K562 (cell line): ENCODE results near the gene BAHD1. TPM values are rescaled to one million over a fixed set of nuclear protein-coding genes. Genes with fewer than 3 reads are reported as not detected.

Source experiments
- EGR1 ChIP-seq: fragments of 450-650 bp; conservative IDR thresholded peaks from 2 replicates; pipeline ENCODE4 v1.6.1; 2017; ENCODE audit warnings: mild to moderate bottlenecking
- FOXA3 ChIP-seq, 2 experiments: fragments of 450-650 bp in 1 of 2; sonication (generic) in 1 of 2; formaldehyde crosslinking; IDR thresholded peaks in 1 of 2; conservative IDR thresholded peaks in 1 of 2; 2 replicates each; pipeline versions ENCODE4 v1.4.0 to v1.8.0; 2020 to 2022; ENCODE audit warnings: mild to moderate bottlenecking in 2 of 2, missing genetic modification reagents in 1 of 2
- GABPB1 ChIP-seq: sonication (generic); formaldehyde crosslinking; IDR thresholded peaks from 2 replicates; pipeline ENCODE4 v1.8.0; 2022; ENCODE audit warnings: mild to moderate bottlenecking, missing genetic modification reagents
- MAFF ChIP-seq: IDR thresholded peaks from 2 replicates; pipeline ENCODE4 v1.6.1; 2012; ENCODE audit warnings: low read length, improper control_type of control experiment
- MAFG ChIP-seq: fragments of 450-650 bp; conservative IDR thresholded peaks from 2 replicates; pipeline ENCODE4 v1.6.1; 2016; ENCODE audit warnings: missing genetic modification characterization, missing compliant biosample characterization
- MCM3 ChIP-seq: fragments of 450-650 bp; IDR thresholded peaks from 2 replicates; pipeline ENCODE4 v1.6.1; 2016
- MTA3 ChIP-seq: fragments of 450-650 bp; formaldehyde crosslinking; IDR thresholded peaks from 2 replicates; pipeline ENCODE4 v1.6.1; 2017; ENCODE audit warnings: mild to moderate bottlenecking, borderline replicate concordance
- NR3C1 ChIP-seq: sonication (generic); formaldehyde crosslinking; IDR thresholded peaks from 2 replicates; pipeline ENCODE4 v1.8.1; 2022; ENCODE audit warnings: missing genetic modification reagents
- RUNX1 ChIP-seq: sonication (generic); IDR thresholded peaks from 2 replicates; pipeline ENCODE4 v1.6.1; 2016; ENCODE audit warnings: antibody characterized with exemption, low read depth
- TAF15 ChIP-seq: fragments of 200-400 bp; formaldehyde crosslinking; IDR thresholded peaks from 2 replicates; pipeline ENCODE4 v1.6.1; 2017; ENCODE audit warnings: mild to moderate bottlenecking, low read depth, low read length, moderate library complexity
- TCFL5 ChIP-seq: fragments of 250-450 bp; sonication (Bioruptor Pico); conservative IDR thresholded peaks from 2 replicates; pipeline ENCODE4 v1.6.1; 2021; ENCODE audit warnings: mild to moderate bottlenecking, moderate library complexity, matching md5 sums
- TGIF2 ChIP-seq: sonication (generic); formaldehyde crosslinking; IDR thresholded peaks from 2 replicates; pipeline ENCODE4 v1.8.1; 2022; ENCODE audit warnings: mild to moderate bottlenecking, missing genetic modification reagents, moderate library complexity
- ZNF436 ChIP-seq: fragments of 250-450, 450-650 bp; sonication (Bioruptor Pico); formaldehyde crosslinking; IDR thresholded peaks from 2 replicates; pipeline ENCODE4 v1.7.0; 2020; ENCODE audit warnings: mild to moderate bottlenecking
- ZNF699 ChIP-seq: fragments of 250-450 bp; sonication (Bioruptor Pico); IDR thresholded peaks from 2 replicates; pipeline ENCODE4 v1.8.0; 2021; ENCODE audit warnings: mild to moderate bottlenecking, moderate library complexity; ENCODE audit not compliant: insufficient replicate concordance
- polyA plus RNA-seq, 8 experiments: library from polyadenylated mRNA; depleted of rRNA in 4 of 8; stranded (reverse) in 5 of 8; unstranded in 3 of 8; fragments of >200 nt; fragmentation: Nextera tagmentation in 2 of 8; fragmentation: Illumina TruSeq in 1 of 8; extraction: Ambion mirVana in 2 of 8; extraction: Trizol in 1 of 8; gene quantifications; 2 replicates each; pipeline versions ENCODE4 v1.2.1 to v1.2.3, GENCODE V29; 2011 to 2014; ENCODE audit warnings: inconsistent platforms in 1 of 8, missing spikeins in 1 of 8
- total RNA-seq, 7 experiments: library from RNA; depleted of rRNA in 6 of 7; stranded (reverse); fragments of >200 nt in 6 of 7; fragmentation: Illumina TruSeq in 2 of 7; extraction: Trizol in 2 of 7; gene quantifications; 2 replicates each; pipeline versions ENCODE4 v1.2.1 to v1.2.3, GENCODE V29; 2011 to 2021; ENCODE audit warnings: low replicate concordance in 1 of 7
- TF ChIP-seq, protein P1 (sequence below): IDR thresholded peaks from 2 replicates; pipeline ENCODE4 v1.6.1; 2012; ENCODE audit warnings: low read depth, low read length, improper control_type of control experiment, borderline replicate concordance
- TF ChIP-seq, protein P2 (sequence below): fragments of 450-650 bp; formaldehyde crosslinking; IDR thresholded peaks from 2 replicates; pipeline ENCODE4 v1.4.0; 2020; ENCODE audit warnings: mild to moderate bottlenecking
- TF ChIP-seq, protein P3 (sequence below): fragments of 450-650 bp; IDR thresholded peaks from 2 replicates; pipeline ENCODE4 v1.6.1; 2017; ENCODE audit warnings: antibody characterized with exemption, mild to moderate bottlenecking
- TF ChIP-seq, protein P4 (sequence below): fragments of 250-450 bp; sonication (Bioruptor Pico); IDR thresholded peaks from 2 replicates; pipeline ENCODE4 v1.4.0; 2020; ENCODE audit warnings: borderline replicate concordance

Gene BAHD1
- total and polyA plus RNA-seq, 9 of the 15 experiments (the other 6 are each of a cell fraction or from before 2014, with no cell fraction given), result 0.55 to 38.5 (median 11.5) TPM

DNA sequence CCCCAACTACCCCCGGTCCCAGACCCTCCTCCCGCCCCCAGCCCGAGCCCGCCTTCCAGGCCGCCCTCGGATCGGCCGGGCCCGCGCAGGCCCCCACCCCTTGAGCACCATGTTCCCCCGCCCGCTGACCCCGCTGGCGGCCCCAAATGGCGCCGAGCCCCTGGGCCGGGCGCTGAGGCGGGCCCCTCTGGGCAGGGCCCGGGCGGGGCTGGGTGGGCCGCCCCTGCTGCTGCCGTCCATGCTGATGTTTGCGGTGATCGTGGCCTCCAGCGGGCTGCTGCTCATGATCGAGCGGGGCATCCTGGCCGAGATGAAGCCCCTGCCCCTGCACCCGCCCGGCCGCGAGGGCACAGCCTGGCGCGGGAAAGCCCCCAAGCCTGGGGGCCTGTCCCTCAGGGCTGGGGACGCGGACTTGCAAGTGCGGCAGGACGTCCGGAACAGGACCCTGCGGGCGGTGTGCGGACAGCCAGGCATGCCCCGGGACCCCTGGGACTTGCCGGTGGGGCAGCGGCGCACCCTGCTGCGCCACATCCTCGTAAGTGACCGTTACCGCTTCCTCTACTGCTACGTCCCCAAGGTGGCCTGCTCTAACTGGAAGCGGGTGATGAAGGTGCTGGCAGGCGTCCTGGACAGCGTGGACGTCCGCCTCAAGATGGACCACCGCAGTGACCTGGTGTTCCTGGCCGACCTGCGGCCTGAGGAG is 30.5 kb downstream of the BAHD1 start (continued):
- TF ChIP-seq, protein P1, sequence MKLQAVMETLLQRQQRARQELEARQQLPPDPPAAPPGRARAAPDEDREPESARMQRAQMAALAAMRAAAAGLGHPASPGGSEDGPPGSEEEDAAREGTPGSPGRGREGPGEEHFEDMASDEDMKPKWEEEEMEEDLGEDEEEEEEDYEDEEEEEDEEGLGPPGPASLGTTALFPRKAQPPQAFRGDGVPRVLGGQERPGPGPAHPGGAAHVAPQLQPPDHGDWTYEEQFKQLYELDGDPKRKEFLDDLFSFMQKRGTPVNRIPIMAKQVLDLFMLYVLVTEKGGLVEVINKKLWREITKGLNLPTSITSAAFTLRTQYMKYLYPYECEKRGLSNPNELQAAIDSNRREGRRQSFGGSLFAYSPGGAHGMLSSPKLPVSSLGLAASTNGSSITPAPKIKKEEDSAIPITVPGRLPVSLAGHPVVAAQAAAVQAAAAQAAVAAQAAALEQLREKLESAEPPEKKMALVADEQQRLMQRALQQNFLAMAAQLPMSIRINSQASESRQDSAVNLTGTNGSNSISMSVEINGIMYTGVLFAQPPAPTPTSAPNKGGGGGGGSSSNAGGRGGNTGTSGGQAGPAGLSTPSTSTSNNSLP, result no peak
- TF ChIP-seq TCFL5 (CRISPR knock-in tag), result no peak
- TF ChIP-seq, protein P2, sequence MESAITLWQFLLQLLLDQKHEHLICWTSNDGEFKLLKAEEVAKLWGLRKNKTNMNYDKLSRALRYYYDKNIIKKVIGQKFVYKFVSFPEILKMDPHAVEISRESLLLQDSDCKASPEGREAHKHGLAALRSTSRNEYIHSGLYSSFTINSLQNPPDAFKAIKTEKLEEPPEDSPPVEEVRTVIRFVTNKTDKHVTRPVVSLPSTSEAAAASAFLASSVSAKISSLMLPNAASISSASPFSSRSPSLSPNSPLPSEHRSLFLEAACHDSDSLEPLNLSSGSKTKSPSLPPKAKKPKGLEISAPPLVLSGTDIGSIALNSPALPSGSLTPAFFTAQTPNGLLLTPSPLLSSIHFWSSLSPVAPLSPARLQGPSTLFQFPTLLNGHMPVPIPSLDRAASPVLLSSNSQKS, result no peak
- TF ChIP-seq ZNF436 (CRISPR knock-in tag), result no peak
- TF ChIP-seq RUNX1, result no peak
- no peak for TF ChIP-seq NR3C1 (CRISPR knock-in tag)
- no peak for TF ChIP-seq EGR1
- no peak for TF ChIP-seq MCM3
- TF ChIP-seq, protein P3, sequence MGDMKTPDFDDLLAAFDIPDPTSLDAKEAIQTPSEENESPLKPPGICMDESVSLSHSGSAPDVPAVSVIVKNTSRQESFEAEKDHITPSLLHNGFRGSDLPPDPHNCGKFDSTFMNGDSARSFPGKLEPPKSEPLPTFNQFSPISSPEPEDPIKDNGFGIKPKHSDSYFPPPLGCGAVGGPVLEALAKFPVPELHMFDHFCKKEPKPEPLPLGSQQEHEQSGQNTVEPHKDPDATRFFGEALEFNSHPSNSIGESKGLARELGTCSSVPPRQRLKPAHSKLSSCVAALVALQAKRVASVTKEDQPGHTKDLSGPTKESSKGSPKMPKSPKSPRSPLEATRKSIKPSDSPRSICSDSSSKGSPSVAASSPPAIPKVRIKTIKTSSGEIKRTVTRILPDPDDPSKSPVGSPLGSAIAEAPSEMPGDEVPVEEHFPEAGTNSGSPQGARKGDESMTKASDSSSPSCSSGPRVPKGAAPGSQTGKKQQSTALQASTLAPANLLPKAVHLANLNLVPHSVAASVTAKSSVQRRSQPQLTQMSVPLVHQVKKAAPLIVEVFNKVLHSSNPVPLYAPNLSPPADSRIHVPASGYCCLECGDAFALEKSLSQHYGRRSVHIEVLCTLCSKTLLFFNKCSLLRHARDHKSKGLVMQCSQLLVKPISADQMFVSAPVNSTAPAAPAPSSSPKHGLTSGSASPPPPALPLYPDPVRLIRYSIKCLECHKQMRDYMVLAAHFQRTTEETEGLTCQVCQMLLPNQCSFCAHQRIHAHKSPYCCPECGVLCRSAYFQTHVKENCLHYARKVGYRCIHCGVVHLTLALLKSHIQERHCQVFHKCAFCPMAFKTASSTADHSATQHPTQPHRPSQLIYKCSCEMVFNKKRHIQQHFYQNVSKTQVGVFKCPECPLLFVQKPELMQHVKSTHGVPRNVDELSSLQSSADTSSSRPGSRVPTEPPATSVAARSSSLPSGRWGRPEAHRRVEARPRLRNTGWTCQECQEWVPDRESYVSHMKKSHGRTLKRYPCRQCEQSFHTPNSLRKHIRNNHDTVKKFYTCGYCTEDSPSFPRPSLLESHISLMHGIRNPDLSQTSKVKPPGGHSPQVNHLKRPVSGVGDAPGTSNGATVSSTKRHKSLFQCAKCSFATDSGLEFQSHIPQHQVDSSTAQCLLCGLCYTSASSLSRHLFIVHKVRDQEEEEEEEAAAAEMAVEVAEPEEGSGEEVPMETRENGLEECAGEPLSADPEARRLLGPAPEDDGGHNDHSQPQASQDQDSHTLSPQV, result no peak
- TF ChIP-seq FOXA3 (CRISPR knock-in tag; conservative IDR thresholded peaks at IDR 0.05 in 1 of 2, IDR thresholded peaks at IDR 0.05 in 1 of 2), result no peak
- TF ChIP-seq MTA3, result 0 out of 2 replicates have a peak, but pooled peaks have one; percentile 41
- no peak for TF ChIP-seq GABPB1 (CRISPR knock-in tag)
- TF ChIP-seq MAFG (tag), result no peak
- no peak for TF ChIP-seq TGIF2 (CRISPR knock-in tag)
- TF ChIP-seq TAF15, result no peak
- TF ChIP-seq MAFF, result no peak
- TF ChIP-seq, protein P4, sequence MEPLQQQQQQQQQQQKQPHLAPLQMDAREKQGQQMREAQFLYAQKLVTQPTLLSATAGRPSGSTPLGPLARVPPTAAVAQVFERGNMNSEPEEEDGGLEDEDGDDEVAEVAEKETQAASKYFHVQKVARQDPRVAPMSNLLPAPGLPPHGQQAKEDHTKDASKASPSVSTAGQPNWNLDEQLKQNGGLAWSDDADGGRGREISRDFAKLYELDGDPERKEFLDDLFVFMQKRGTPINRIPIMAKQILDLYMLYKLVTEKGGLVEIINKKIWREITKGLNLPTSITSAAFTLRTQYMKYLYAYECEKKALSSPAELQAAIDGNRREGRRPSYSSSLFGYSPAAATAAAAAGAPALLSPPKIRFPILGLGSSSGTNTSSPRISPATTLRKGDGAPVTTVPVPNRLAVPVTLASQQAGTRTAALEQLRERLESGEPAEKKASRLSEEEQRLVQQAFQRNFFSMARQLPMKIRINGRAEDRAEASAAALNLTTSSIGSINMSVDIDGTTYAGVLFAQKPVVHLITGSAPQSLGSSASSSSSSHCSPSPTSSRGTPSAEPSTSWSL, result no peak
- TF ChIP-seq ZNF699, result no peak
